Fibroblast of skin of scalp (primary cell): ENCODE data around the gene LAMA3. TPM values are rescaled to one million over a fixed set of nuclear protein-coding genes. Genes with fewer than 3 reads are reported as not detected.

Experiments used
- DNase-seq: peaks from one replicate; pipeline ENCODE4 v3.0.0-alpha.2; 2013
- polyA plus RNA-seq, 2 experiments: library from polyadenylated mRNA; unstranded; fragments of 120-200 nt; gene quantifications; one replicate each; pipeline ENCODE4 v1.2.1, GENCODE V29; 2013; ENCODE audit not compliant: insufficient read length in 2 of 2

LAMA3 gene
- 1.8 TPM for polyA plus RNA-seq (2013, experiment 1 of 2; ENCODE audit: insufficient read length)
- 1.5 TPM for polyA plus RNA-seq (2013, experiment 2 of 2; ENCODE audit: insufficient read length)

DNA sequence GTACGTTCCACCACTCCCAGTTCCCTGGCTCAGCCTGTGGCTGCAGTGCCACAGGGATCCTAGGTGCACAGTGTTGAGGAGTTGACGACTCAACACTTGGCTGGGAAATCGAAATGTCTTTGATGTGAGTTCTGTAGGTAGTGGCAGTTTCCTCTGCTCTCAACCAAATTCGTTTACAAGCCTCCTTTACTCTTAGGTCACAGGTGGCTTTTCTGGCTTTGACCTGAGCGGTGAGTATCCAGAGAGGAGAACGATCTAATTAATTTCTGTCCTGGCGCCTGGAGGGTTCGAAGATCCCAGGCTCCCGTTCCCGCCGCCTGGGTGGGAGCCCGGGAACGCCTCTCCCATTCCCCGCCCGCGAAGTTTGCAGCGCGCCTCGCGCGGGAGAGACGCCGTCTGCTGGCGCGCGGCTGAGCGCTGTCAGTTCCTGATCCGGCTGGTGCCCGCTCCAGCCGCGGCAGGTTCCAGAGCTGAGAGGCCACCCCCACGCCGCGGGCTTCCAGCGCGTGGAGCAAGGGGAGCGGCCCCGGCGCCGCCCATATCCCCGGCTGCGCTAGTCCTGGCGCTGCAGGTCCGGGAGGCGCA is at the start of gene LAMA3:
TSS of gene LAMA3 (plus strand) at position 423 of the 585 bp plus-strand sequence. CDS start 231 bp downstream, outside the sequence.
- DNase-seq: peak; percentile 33

DNA sequence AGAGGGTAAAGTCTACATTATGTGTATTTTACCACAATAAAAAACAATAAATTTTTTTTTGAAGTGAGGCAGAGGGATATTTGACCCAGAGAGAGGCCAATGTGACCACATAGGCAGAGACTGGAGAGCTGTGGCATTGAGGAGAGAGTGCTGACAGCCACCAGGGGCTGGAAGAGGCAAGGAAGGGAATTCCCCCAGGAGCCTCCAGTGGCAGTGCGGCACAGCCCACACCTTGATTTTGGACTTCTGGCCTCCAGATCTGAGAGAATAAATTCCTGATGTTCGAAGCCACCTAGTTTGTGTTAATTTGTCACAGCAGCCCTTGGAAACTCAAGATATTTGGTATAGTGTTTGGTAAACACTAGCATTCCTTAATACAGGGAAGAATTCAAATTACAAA is 49.2 kb upstream of the LAMA3 start:
- DNase-seq: no peak

DNA sequence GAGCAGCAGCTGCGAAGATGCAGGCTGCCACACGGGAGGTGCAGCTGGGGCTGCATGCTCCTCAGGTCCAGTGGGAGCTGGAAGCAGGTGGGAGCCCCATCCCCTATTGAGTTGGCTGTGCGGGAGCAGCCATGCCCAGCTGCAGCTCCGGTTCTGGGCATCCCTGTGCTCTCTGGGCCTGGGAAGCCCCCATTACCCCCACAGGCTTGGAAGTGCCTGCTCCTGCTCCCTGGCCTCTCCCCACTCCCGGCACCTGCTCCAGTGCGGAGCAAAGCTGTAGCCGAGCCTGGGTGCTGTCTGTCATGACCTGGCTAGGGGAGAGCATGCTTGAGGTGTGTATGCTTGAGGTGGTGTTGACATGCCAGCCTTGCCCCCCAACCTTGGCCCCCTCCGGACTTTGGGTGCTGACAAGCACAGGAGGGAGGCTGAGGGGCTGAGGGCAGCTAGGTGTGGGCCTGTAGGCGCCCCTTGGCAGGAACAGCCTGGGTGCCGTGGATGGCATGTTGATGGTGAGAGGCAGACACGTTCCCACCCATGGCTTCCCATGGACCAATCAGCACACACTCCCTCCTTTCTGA is 48.0 kb upstream of the LAMA3 start:
- DNase-seq: no peak

DNA sequence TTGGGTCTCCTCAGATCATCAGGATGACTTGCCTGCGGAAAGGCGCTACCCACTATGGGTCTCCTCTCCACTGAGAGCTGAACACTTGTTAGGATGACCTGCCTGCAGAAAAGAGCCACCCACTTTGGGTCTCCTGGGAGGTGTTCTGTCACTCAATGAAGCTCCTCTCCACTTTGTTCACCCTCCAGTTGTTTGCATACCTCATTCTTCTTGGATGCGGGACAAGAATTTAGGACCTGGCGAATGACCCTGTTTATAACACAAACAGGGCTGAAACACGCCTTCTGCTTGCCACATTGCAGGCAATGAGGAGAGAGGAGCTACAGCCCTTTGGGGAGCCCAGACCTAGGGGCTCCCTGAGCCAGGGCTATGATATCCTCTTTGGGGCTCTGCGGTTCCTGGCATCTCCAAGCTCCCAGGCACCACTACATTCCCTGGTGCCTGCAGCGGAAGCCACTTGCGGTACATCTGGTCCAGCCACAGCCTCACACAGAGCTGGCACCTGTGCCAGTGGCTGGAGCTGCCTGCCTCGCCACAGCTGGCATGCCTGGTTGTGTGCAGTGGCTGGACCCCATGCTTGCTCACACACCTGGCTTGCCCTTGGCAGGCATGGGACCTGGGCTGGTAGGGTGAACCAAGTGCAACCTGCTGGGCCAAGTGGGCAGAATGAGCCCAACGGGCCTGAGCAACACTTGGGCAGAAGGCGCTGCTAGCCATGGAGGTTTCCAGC is 47.2 kb upstream of the LAMA3 start:
- DNase-seq: no peak

DNA sequence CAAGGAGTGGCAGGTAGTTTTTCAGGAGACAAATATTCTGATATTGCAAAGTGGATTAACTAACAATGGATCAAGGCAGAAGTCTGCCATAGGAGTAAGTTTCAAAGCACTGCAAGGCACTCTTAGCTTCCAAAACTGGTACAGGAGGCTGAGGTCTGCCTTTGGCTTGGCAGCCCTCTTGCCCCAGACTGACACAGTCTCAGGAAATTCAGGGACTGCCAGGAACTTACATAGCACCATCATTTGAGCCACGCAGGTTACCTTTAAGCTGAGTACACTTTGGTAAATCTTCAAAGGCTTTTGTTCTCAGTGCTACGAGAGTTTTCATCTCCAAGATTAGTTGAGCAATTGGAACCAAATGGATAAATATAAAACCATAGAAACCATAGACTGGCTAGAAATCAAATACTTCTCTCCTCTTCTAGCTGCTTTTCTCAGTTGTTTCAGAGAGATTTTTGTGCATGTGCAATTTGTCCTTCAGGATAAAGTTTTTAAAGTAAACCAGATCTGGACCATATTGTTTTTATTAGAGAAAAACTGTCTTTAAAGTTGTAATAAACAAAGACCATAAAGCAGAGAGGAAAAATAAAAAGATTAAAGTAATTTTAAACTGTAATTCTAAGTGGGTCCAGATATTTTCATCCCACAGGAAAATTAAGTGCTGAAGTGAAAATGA is 45.3 kb upstream of the LAMA3 start:
- DNase-seq: no peak

- DNase-seq: no peak
Observed at GRCh38 chr18:23645568-23646175, 43.6 kb upstream of the LAMA3 start.

- no peak for DNase-seq
Observed at GRCh38 chr18:23646282-23646681, 43.0 kb upstream of the LAMA3 start.

DNA sequence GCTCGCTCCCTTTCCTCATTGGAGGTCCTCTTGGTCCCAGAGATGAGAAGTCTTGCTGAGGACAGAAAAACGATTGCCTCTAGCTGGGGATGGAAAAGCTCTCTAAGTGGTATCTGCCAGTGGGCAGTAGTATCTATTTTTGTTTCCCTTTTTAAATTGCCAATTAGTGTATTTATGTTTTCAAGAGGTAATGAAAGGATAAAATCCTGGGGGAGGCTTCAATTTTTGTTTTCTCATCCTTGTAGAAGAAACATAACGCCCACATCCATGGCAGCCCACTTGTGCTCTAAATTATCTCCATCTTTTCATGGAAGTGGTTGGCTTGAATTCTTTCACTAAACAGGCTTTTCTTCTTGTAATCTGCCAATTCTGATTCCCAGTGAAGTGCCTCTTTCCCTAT is 40.8 kb upstream of the LAMA3 start:
- no peak for DNase-seq

DNA sequence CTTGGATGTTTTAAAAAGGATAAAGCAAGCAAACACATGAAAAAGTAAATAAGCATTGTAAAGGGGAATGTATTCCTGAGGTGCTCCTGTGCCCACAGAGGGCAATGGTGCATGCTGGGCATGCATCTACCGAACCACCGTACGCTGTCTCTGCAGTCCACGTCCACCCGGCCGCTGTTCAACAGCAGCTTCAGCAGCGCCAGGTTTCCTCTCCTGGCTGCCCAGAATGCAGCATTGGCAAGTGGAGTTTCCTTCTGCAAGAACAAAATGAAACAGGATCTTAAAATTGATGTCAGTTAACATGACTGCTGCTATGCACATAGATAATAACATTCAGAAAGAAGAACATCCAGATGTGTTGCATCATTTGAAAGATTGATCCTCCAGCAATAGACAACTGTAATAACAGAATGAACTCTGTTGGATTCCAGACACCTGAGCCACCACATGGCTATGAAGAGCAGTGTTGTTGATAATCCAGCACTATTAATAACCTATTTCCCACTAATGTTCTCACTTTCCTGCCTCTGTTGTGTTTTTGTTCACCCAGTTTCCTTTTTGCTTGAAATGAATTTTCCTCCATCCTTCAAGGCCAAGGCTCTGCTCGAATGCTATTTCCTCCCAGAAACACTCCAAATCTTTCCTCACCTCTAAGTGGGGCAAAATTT is 40.2 kb upstream of the LAMA3 start:
- no peak for DNase-seq

GRCh38 chr18:23650968-23651927 is 38.0 kb upstream of the LAMA3 start:
- DNase-seq: peak; percentile 74

DNA sequence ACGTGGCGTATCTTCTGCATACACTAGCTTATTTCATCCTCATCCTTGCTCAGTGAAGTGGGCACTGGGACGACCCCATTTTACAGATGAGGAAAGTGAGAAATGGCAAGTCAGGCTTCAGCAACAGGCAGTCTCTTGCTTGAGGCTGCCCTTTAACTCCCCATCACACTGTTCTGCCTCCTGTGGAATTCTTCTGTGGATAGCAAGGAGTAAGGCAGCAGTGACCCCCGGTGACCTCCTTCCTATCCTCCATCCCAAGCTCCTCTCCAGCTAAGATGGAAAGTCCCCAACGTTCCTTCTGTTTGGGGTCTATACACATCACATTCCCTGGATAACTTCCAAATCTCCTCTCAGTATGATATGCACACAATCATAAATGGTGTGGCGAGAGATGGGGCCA is 37.0 kb upstream of the LAMA3 start:
- DNase-seq: no peak

DNA sequence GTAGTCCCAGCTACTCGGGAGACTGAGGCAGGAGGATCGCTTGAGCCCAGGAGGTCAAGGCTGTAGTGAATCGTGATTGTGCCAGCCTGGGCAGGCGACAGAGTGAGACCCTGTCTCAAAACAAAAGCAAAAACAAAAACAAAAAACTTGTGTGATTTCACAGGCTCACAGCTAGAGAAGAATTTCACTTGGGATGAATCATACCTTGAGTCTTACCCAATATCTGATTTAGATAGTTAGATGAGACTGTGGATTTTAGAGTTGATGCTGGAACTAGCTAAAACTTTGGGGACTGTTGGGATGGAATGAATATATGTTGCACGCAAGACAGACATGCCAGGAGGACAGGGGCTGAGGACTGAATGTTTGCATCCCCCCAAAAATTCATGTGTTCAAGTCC is 31.0 kb upstream of the LAMA3 start:
- no peak for DNase-seq

GRCh38 chr18:23661735-23662308 is 27.4 kb upstream of the LAMA3 start:
- no peak for DNase-seq

DNA sequence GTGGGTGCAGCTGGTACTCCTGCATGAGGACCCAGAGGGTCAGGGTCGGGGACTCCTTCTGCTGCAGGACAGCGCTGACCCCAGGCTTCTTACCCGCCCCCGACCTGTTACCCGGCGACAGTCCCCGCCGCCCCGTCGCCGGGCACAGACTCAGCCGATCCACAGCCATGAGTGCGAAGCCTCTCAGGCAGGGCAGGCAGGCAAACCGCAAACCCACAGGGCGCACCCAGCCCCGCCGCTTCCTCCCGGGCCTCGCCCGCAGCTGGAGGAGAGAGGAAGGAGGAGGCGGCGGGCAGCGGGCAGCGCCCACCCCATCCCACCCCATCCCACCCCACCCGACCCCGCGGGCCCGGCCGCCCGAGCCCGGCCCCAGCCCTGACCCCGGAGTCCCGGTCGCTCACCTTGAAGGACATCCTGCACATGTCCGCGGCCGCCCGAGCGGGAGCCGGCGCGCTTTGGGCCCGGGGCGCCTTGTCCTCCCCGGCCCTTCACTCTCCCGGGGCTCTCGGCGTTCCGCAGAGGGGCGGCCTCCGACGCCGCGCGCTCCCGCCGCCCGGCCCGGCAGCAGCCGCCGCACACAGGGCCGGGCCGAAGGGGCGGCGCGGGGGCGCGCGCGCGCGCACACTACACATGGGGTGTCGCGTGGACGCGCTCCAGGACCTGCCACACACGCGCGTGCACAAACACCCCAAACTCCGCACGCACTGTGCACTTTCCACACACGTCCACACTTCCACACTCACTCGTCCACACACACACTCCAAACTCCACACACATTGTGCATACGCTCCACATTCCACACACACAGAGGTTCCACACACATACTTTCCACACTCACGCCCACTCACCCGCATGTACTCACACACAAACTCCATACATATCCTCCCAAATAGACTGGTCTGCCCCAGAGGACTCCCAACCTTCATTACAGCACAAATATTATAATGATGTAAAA is 26.7 kb upstream of the LAMA3 start, which contains the start of gene ANKRD29:
TSS of gene ANKRD29 (minus strand) at position 603 of the 955 bp plus-strand sequence. CDS start at position 422, 181 bp downstream.
- DNase-seq: peak; percentile 35

GRCh38 chr18:23664674-23665073 is 24.6 kb upstream of the LAMA3 start:
- no peak for DNase-seq

- no peak for DNase-seq
Observed at GRCh38 chr18:23667114-23667513, 22.1 kb upstream of the LAMA3 start.

DNA sequence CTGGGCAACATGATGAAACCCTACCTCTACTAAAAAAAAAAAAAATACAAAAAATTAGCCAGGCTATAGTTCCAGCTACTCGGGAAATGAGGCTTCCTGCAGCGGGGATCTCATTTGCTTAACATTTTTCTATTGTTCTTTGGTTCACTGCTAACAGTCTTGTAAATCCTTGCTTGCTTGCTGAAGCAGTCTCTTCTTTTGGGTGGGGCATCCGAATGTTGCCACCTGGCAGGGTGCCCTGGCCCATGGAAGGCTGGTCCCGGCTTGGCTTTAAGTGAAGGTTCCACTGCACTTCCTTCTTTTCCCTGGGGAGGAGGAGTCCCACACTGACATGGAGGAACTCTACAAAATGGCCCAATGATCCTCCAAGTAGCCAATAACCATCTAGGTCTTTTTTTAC is 20.5 kb upstream of the LAMA3 start:
- no peak for DNase-seq

DNA sequence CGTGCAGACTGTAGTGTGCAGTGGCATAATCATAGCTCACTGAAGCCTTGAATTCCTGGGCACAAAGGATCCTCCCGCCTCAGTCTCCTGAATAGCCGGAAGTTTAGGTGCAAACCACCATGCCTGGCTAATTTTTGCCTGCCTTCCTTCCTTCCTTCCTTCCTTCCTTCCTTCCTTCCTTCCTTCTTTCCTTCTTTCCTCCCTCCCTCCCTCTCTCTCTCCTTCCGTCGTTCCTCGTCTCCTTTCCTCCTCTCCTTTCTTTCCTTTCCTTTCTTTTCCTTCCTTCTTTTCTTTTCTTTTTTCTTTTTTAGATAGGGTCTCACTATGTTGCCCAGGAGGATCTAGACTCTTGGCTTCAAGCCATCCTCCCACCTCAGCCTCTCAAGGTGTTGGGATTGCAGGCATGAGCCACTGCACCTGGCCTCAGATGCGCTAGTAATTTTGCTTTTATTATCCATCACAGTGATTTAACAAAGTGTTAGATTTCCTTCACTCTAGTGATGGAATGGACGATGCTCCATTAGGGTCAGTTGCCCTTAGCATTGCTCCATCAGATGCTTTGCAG is 20.0 kb upstream of the LAMA3 start:
- DNase-seq: no peak

- no peak for DNase-seq
Observed at GRCh38 chr18:23669804-23670405, 19.3 kb upstream of the LAMA3 start.
